ENCODE results near the gene PTPRM. TPM values are rescaled to one million over a fixed set of nuclear protein-coding genes. Genes with fewer than 3 reads are reported as not detected.
A peak's percentile ranks its signal among the peaks of the same experiment; 100 is the strongest.
"Not testable (repeated sequence)": the region's sequence is repeated elsewhere in the genome, so short reads cannot be mapped to it uniquely, and the experiment has no call there.

The PTPRM gene
- total and polyA plus RNA-seq, 7 donors, result 3.9 to 151 (median 62.8) TPM

DNA sequence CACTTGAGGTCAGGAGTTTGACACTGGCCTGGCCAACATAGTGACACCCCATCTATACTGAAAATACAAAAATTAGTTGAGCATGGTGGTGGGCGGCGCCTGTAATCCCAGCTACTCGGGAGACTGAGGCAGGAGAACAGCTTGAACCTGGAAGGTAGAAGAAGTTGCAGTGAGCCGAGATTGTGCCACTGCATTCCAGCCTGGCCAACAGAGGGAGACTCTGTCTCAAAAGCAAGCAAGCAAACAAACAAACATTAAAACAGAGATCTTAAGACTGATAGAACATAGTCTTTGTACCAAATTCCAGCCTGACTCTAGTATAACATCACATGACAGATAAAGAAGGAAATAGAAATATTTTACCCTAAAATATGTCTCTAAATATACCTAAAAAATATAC, 168.1 kb downstream of the PTPRM start:
- no peaks in the 10 kb centered on the region for H3K36me3 ChIP-seq
- H3K4me1 ChIP-seq, result peaks cover 0 to 17% (median 5%) of the 10 kb centered on the region in 4 donors
- no peak overlapping the region for H3K27ac ChIP-seq
- no peaks in the 10 kb centered on the region for H3K9me3 ChIP-seq
- no peak for DNase-seq
- 77 to 93% methylated on average over 4 of the region's 4 CpGs for WGBS, 2 donors
- intact Hi-C loops (cut with DNase I), result no loop called here
- H3K27me3 ChIP-seq, result no peaks in the 10 kb centered on the region
- no peak overlapping the region for H3K4me3 ChIP-seq
- no peak for TF ChIP-seq POLR2A (IDR thresholded peaks at IDR 0.05)
- TF ChIP-seq, protein P1, sequence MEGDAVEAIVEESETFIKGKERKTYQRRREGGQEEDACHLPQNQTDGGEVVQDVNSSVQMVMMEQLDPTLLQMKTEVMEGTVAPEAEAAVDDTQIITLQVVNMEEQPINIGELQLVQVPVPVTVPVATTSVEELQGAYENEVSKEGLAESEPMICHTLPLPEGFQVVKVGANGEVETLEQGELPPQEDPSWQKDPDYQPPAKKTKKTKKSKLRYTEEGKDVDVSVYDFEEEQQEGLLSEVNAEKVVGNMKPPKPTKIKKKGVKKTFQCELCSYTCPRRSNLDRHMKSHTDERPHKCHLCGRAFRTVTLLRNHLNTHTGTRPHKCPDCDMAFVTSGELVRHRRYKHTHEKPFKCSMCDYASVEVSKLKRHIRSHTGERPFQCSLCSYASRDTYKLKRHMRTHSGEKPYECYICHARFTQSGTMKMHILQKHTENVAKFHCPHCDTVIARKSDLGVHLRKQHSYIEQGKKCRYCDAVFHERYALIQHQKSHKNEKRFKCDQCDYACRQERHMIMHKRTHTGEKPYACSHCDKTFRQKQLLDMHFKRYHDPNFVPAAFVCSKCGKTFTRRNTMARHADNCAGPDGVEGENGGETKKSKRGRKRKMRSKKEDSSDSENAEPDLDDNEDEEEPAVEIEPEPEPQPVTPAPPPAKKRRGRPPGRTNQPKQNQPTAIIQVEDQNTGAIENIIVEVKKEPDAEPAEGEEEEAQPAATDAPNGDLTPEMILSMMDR (IDR thresholded peaks at IDR 0.05), result no peak
- TF ChIP-seq EP300 (IDR thresholded peaks at IDR 0.05), result no peak
- no peak for TF ChIP-seq POLR2AphosphoS5 (IDR thresholded peaks at IDR 0.05)

DNA sequence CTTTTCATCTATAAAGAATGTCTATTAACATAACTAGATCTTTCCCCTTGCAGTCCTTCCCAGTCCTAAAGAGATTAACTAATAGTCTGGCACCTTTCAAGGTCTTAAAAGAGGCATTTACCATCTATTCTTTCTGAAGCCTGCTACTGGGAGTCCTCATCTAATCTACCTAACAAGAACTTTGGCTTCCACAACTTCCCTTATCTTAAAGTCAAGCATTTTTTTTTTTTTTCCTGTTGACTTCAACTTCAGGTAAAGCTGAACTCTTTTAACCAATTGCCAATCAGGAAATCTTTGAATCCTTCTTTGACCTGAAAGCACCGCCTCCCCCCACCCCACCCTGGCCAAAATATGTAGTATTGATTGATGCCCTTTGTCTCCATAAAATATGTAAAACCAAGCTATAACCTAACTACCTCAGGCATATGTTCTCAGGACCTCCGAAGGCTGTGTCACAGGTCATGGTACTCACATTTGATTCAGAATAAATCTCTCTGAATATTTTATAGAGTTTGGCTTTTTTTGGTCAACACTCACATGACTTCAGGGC, 168.6 kb downstream of the PTPRM start:
- WGBS, 2 donors, result 24 to 73% methylated on average over 2 of the region's 2 CpGs
- TF ChIP-seq EP300 (IDR thresholded peaks at IDR 0.05), result no peak

DNA sequence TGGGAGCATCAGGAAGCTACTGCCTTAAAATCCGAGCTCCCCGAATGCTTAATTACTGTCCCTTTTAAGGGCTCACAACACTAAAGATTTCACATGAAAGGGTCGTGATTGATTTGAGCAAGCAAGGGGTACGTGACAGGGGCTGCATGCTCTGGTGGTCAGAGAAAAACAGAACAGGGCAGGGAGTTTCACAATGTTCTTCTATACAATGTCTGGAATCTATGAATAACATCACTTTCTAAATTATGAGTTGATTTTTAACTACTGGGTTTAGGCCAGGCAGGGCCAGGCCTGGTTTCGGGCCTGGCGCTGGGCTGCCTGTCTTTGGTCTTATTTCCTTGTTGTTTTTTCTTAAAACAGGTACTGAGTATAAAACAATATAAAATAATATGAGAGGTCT, 169.4 kb downstream of the PTPRM start:
- H3K27me3 ChIP-seq; H3K27ac ChIP-seq; intact Hi-C loops (cut with DNase I); H3K4me3 ChIP-seq; H3K9me3 ChIP-seq; H3K36me3 ChIP-seq; DNase-seq: not testable (repeated sequence)
- H3K4me1 ChIP-seq, result peaks cover 0 to 29% (median 16%) of the 10 kb centered on the region in 4 donors
- 57 to 83% methylated on average over 6 of the region's 6 CpGs for WGBS, 2 donors

More for the DNA sequence above, 168.6 kb downstream of the PTPRM start:
- Histone ChIP-seq H3K4me3 (no peak overlapping the region), H3K27me3 (no peaks in the 10 kb centered on the region), H3K9me3 (no peaks in the 10 kb centered on the region), H3K27ac (no peak overlapping the region), H3K4me1 (peaks cover 0 to 21% (median 8%) of the 10 kb centered on the region in 4 donors), H3K36me3 (no peaks in the 10 kb centered on the region)
- intact Hi-C loops (cut with DNase I), result no loop called here
- DNase-seq, result no peak

DNA sequence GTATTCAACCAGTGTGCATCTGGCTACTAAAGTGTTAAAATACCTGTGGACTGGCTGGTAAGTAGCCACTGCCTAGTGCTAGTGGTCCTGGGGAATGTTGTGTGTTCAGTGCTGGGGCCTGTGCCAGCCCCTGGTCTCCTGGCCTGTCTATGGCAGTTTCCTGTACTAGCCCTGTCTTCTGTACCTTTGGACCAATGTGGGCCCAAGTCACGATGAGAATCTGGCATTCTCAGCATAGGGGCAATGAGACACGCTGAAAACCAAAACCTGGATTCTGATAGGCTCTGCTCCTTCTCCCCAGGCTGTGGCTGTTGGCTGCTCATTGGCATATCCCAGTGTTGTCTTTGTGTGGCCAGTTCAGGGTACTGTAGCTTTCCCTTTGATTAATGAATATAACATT, 170.4 kb downstream of the PTPRM start:
- WGBS, 2 donors, result 93 to 95% methylated on average over 2 of the region's 2 CpGs
- no peaks in the 10 kb centered on the region for H3K9me3 ChIP-seq
- intact Hi-C loops (cut with DNase I), result no loop called here

DNA sequence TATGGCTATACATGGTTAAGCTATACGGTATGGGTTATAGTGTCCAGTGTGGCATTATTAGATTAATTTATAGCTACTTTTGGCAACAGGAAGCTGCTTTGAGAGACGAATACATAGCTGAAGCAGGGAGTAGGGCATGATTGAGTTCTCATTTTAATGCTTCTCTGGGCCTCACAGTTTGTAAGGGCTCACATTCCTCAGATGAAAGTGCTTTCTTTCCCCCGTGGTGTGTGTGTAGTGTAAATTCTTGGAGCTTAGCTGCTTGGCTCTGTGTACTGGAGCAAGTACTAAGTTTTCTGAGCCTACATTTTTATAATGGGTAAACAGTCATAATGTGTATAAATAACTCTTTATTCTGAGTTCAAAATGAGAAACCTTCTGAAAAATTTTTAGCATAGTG, 173.7 kb downstream of the PTPRM start:
- TF ChIP-seq EP300 (IDR thresholded peaks at IDR 0.05), result no peak
- TF ChIP-seq, protein P1 (IDR thresholded peaks at IDR 0.05), result no peak
- no peak for TF ChIP-seq POLR2A (IDR thresholded peaks at IDR 0.05)
- TF ChIP-seq POLR2AphosphoS5 (IDR thresholded peaks at IDR 0.05), result no peak
- intact Hi-C loops (cut with DNase I), result no loop called here
- Histone ChIP-seq H3K4me1 (peaks cover 0 to 46% (median 26%) of the 10 kb centered on the region in 4 donors), H3K4me3 (no peak overlapping the region), H3K36me3 (no peaks in the 10 kb centered on the region), H3K27ac (peak overlapping the region; percentile 23 to 58 (median 50)), H3K9me3 (no peaks in the 10 kb centered on the region), H3K27me3 (no peaks in the 10 kb centered on the region)
- DNase-seq, result no peak
- WGBS, 2 donors, result 58 to 62% methylated on average over 3 of the region's 3 CpGs

More for the DNA sequence above, 170.4 kb downstream of the PTPRM start:
- Histone ChIP-seq H3K27ac (no peak overlapping the region), H3K4me1 (peaks cover 0 to 39% (median 25%) of the 10 kb centered on the region in 4 donors), H3K4me3 (no peak overlapping the region), H3K27me3 (no peaks in the 10 kb centered on the region), H3K36me3 (no peaks in the 10 kb centered on the region)
- TF ChIP-seq, protein P1 (IDR thresholded peaks at IDR 0.05), result no peak
- TF ChIP-seq POLR2AphosphoS5 (IDR thresholded peaks at IDR 0.05) (no peak), EP300 (IDR thresholded peaks at IDR 0.05) (no peak)
- no peak for DNase-seq

DNA sequence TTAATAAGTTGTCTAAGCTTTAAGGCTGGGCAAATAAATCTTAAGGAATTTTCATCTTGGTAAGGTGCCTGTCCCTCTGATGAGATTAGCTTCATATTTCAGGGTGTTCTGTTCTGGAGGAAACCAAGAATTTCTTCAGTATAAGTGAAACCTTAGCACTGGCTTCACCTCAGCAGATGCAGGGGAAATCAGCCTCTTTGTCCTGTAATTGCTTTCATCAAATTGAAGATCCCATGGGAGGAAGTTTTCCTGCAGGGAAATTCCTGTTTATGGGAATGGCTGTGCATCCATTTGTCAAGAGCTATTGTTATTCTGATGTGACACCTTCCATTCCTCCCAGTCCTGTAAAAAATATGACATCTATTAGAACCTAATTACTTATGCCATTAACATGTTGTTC, 174.5 kb downstream of the PTPRM start:
- intact Hi-C loops (cut with DNase I), result no loop called here
- Histone ChIP-seq H3K9me3 (no peaks in the 10 kb centered on the region), H3K27me3 (no peaks in the 10 kb centered on the region), H3K4me3 (no peak overlapping the region), H3K27ac (peak overlapping the region in 3 of 4 donors; percentile 47 to 58 (median 52)), H3K36me3 (no peaks in the 10 kb centered on the region), H3K4me1 (peaks cover 0 to 40% (median 24%) of the 10 kb centered on the region in 4 donors)
- TF ChIP-seq, protein P1 (IDR thresholded peaks at IDR 0.05), result no peak
- TF ChIP-seq EP300 (IDR thresholded peaks at IDR 0.05), result no peak
- no peak for TF ChIP-seq POLR2A (IDR thresholded peaks at IDR 0.05)
- TF ChIP-seq POLR2AphosphoS5 (IDR thresholded peaks at IDR 0.05), result no peak
- no peak for DNase-seq

All from sigmoid colon (tissue), 7 donors.